Type B pancreatic cell (in vitro differentiated cells): Measurements from ENCODE around the gene KIR3DL2. TPM values are rescaled to one million over a fixed set of nuclear protein-coding genes. Genes with fewer than 3 reads are reported as not detected.
"Not testable (repeated sequence)": the region's sequence is repeated elsewhere in the genome, so short reads cannot be mapped to it uniquely, and the experiment has no call there.

Source experiments
- DNase-seq: peaks from one replicate; pipeline ENCODE4 v3.0.0; 2021; ENCODE audit warnings: mixed read lengths; ENCODE audit not compliant: unreplicated experiment; ENCODE audit errors: extremely low spot score
- H3K27ac Mint-ChIP-seq: 2 replicates; pipeline ENCODE4 v1.8.0; 2021; ENCODE audit warnings: mild to moderate bottlenecking, mixed read lengths
- H3K27me3 Mint-ChIP-seq: 2 replicates; pipeline ENCODE4 v1.8.0; 2021; ENCODE audit warnings: mixed read lengths
- H3K36me3 Mint-ChIP-seq: 2 replicates; pipeline ENCODE4 v1.8.0; 2021; ENCODE audit warnings: mixed read lengths
- H3K4me1 Mint-ChIP-seq: one replicate; pipeline ENCODE4 v1.8.0; 2021; ENCODE audit warnings: mixed read lengths; ENCODE audit not compliant: unreplicated experiment
- H3K4me3 Mint-ChIP-seq: 2 replicates; pipeline ENCODE4 v1.8.0; 2021; ENCODE audit warnings: mild to moderate bottlenecking, mixed read lengths
- H3K9me3 Mint-ChIP-seq: 2 replicates; pipeline ENCODE4 v1.8.0; 2021; ENCODE audit warnings: mixed read lengths
- CTCF ChIP-seq: fragments of 200-600 bp; sonication (generic); conservative IDR thresholded peaks from 2 replicates; pipeline ENCODE4 v1.5.0; 2021; ENCODE audit warnings: antibody characterized with exemption, mild to moderate bottlenecking
- total RNA-seq: library from RNA; stranded (reverse); gene quantifications from 2 replicates; pipeline ENCODE4 v1.2.1, GENCODE V29; 2021; ENCODE audit warnings: low replicate concordance

Gene KIR3DL2
- total RNA-seq, 1 donor from 2014 or later: not detected

DNA sequence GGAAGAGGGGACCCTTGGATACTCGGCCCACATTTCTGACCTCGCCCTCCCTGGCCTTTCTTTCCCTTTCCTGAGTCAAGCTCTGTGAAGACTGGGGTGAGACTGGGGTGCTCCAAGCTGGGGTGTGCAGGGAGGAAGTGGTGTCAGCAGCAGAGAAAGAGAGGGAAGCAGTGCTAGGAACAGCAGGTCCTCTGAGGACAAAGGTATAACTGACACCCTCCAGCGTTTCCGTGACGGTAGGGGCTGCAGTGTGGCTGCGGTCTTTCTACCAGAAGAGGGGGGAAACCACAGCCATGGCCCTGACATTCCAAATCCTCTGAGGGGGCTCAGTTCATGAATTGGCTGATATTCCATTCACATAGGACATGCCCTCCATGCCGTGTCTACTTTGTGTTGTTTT lies 1.1 kb downstream of the KIR3DL2 start:
- Mint-ChIP-seq H3K4me3 (no peak overlapping the region), H3K4me1 (no peaks in the 10 kb centered on the region), H3K36me3 (no peaks in the 10 kb centered on the region), H3K27ac (no peak overlapping the region), H3K9me3 (peaks cover 14% of the 10 kb centered on the region), H3K27me3 (no peaks in the 10 kb centered on the region)
- no peak for DNase-seq
- TF ChIP-seq CTCF: no peak

DNA sequence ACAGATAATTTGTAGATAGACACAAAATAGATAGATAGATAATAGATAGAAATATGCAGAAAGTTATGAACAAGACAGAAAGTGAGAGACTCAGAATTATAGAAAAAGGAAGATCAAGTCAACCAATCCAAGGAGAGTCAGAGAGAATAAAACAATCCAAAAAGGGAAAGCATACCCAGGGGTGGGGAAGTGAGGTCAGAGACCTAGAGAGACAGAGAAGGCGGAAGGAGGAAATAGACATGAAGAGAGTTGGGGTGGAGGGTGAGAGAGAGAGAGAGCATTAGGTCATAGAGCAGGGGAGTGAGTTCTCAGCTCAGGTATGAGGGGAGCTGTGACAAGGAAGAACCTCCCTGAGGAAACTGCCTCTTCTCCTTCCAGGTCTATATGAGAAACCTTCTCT lies 5.0 kb downstream of the KIR3DL2 start:
- H3K4me3 Mint-ChIP-seq, H3K4me1 Mint-ChIP-seq, H3K27ac Mint-ChIP-seq, DNase-seq, H3K27me3 Mint-ChIP-seq, H3K36me3 Mint-ChIP-seq, H3K9me3 Mint-ChIP-seq: not testable (repeated sequence)

GRCh38 chr19:54858476-54858875 lies 8.2 kb downstream of the KIR3DL2 start:
- H3K27me3 Mint-ChIP-seq, H3K27ac Mint-ChIP-seq, H3K4me3 Mint-ChIP-seq, H3K4me1 Mint-ChIP-seq, H3K36me3 Mint-ChIP-seq, H3K9me3 Mint-ChIP-seq, DNase-seq: not testable (repeated sequence)

GRCh38 chr19:54859421-54859820 lies 9.2 kb downstream of the KIR3DL2 start:
- not testable (repeated sequence) for H3K4me3 Mint-ChIP-seq, H3K27ac Mint-ChIP-seq, DNase-seq, H3K36me3 Mint-ChIP-seq, H3K9me3 Mint-ChIP-seq, H3K4me1 Mint-ChIP-seq, H3K27me3 Mint-ChIP-seq

- H3K27ac Mint-ChIP-seq, H3K4me1 Mint-ChIP-seq, H3K4me3 Mint-ChIP-seq, H3K27me3 Mint-ChIP-seq, H3K9me3 Mint-ChIP-seq, DNase-seq, H3K36me3 Mint-ChIP-seq: not testable (repeated sequence)
These were observed 13.2 kb downstream of the KIR3DL2 start for GRCh38 chr19:54863459-54863858.

GRCh38 chr19:54871696-54872095 lies 21.5 kb downstream of the KIR3DL2 start:
- Mint-ChIP-seq H3K9me3 (peaks cover 6% of the 10 kb centered on the region), H3K36me3 (no peaks in the 10 kb centered on the region), H3K4me3 (no peak overlapping the region), H3K27ac (no peak overlapping the region), H3K27me3 (no peaks in the 10 kb centered on the region), H3K4me1 (no peaks in the 10 kb centered on the region)
- no peak for DNase-seq
- TF ChIP-seq CTCF: no peak

DNA sequence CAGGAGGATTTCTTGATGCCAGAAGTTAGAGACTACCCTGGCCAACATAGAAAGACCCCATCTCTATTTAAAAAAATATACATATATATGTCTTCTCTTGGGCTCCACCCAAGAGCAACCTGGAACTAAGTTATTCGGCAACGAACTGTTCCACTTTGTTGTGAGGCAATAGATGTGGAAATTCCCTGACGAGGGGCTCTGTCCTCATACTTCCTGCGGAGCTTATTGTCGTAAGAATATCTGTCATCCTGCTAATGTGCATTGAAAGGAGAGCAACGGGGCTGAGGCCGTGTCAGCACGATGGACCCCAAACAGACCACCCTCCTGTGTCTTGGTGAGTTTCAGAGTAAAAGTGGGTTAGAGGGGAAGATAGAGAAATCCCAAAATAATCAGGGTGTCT lies 23.7 kb downstream of the KIR3DL2 start, which contains the start of gene FCAR:
TSS of gene FCAR (plus strand) at position 246 of the 400 bp plus-strand sequence. CDS start at position 301, 55 bp downstream.
- DNase-seq: no peak
- no peaks in the 10 kb centered on the region for H3K4me1 Mint-ChIP-seq
- no peaks in the 10 kb centered on the region for H3K27me3 Mint-ChIP-seq
- H3K27ac Mint-ChIP-seq: no peak within 1 kb of the TSS
- no peak within 1 kb of the TSS for H3K4me3 Mint-ChIP-seq
- no peak for TF ChIP-seq CTCF
- H3K36me3 Mint-ChIP-seq: no peaks in the 10 kb centered on the region
- H3K9me3 Mint-ChIP-seq: no peaks in the 10 kb centered on the region

DNA sequence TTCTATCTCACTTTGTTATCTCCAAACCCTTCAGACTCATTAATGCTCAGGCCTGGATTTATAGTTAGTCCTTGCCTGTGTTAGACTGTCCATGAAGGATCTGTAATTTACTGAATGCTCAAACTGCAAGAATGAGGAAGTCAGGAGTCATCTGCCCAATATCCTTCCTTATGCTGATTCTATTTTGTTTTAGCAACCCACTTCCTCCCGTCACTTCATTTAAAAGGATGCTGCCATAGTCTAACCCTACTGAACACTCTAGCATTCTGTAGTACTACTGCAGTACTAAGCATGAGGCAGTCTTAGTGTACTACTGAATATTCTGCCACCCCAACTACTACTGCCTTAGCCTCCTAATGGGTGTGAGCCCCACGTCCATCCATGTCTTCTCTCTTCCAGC lies 25.3 kb downstream of the KIR3DL2 start:
- Mint-ChIP-seq H3K4me3 (no peak overlapping the region), H3K27me3 (peaks cover 6% of the 10 kb centered on the region), H3K36me3 (no peaks in the 10 kb centered on the region), H3K27ac (no peak overlapping the region), H3K9me3 (no peaks in the 10 kb centered on the region), H3K4me1 (no peaks in the 10 kb centered on the region)
- DNase-seq: no peak
- no peak for TF ChIP-seq CTCF
